HEK293 (cell line): ENCODE data around the gene FILIP1.

ENCODE experiments used
- ELK4 ChIP-seq: IDR thresholded peaks from 2 replicates; pipeline ENCODE4 v1.6.1; 2011; ENCODE audit warnings: mild to moderate bottlenecking, low read depth, low read length, borderline replicate concordance
- GFI1B ChIP-seq: fragments of 450-650 bp; formaldehyde crosslinking; IDR thresholded peaks from 2 replicates; pipeline ENCODE4 v1.5.1; 2016; ENCODE audit warnings: missing biosample characterization, missing genetic modification characterization
- GLIS2 ChIP-seq: fragments of 450-650 bp; formaldehyde crosslinking; IDR thresholded peaks from 2 replicates; pipeline ENCODE4 v1.5.1; 2016; ENCODE audit warnings: missing biosample characterization, missing genetic modification characterization
- INSM2 ChIP-seq: fragments of 450-650 bp; formaldehyde crosslinking; IDR thresholded peaks from 2 replicates; pipeline ENCODE4 v1.5.1; 2016; ENCODE audit warnings: missing biosample characterization, missing genetic modification characterization
- KLF10 ChIP-seq: fragments of 450-650 bp; IDR thresholded peaks from 2 replicates; pipeline ENCODE4 v1.5.1; 2018; ENCODE audit warnings: missing biosample characterization, mild to moderate bottlenecking, missing genetic modification characterization
- PBX3 ChIP-seq: sonication (generic); formaldehyde crosslinking; IDR thresholded peaks from 2 replicates; pipeline ENCODE4 v1.8.1; 2022; ENCODE audit warnings: mild to moderate bottlenecking, moderate library complexity, missing genetic modification reagents
- SCRT2 ChIP-seq: fragments of 450-650 bp; formaldehyde crosslinking; IDR thresholded peaks from 2 replicates; pipeline ENCODE4 v1.5.1; 2016; ENCODE audit warnings: missing biosample characterization, missing genetic modification characterization
- TRIM28 ChIP-seq: IDR thresholded peaks from 2 replicates; pipeline ENCODE4 v1.6.1; 2011; ENCODE audit warnings: low read length, control low read depth, borderline replicate concordance
- ZBTB21 ChIP-seq: fragments of 450-650 bp; formaldehyde crosslinking; IDR thresholded peaks from 2 replicates; pipeline ENCODE4 v1.5.1; 2017; ENCODE audit warnings: missing biosample characterization, missing genetic modification characterization
- ZBTB26 ChIP-seq: fragments of 450-650 bp; formaldehyde crosslinking; optimal IDR thresholded peaks from 2 replicates; pipeline ENCODE3; 2016; ENCODE audit warnings: missing biosample characterization, mild to moderate bottlenecking, missing genetic modification characterization
- ZBTB49 ChIP-seq: fragments of 450-650 bp; formaldehyde crosslinking; IDR thresholded peaks from 2 replicates; pipeline ENCODE4 v1.5.1; 2016; ENCODE audit warnings: missing biosample characterization, missing genetic modification characterization, low read depth
- ZNF148 ChIP-seq: fragments of 450-650 bp; formaldehyde crosslinking; IDR thresholded peaks from 2 replicates; pipeline ENCODE4 v1.5.0; 2017; ENCODE audit warnings: missing biosample characterization, missing genetic modification characterization, borderline replicate concordance
- ZNF19 ChIP-seq: fragments of 450-650 bp; formaldehyde crosslinking; IDR thresholded peaks from 2 replicates; pipeline ENCODE4; 2016; ENCODE audit warnings: missing biosample characterization, missing genetic modification characterization, low read depth
- ZNF324 ChIP-seq: fragments of 450-650 bp; formaldehyde crosslinking; IDR thresholded peaks from 2 replicates; pipeline ENCODE4 v1.5.1; 2016; ENCODE audit warnings: missing biosample characterization, missing genetic modification characterization
- ZNF335 ChIP-seq: fragments of 450-650 bp; formaldehyde crosslinking; conservative IDR thresholded peaks from 2 replicates; pipeline ENCODE4 v1.5.1; 2016; ENCODE audit warnings: missing biosample characterization, missing genetic modification characterization
- ZNF354C ChIP-seq: fragments of 450-650 bp; formaldehyde crosslinking; IDR thresholded peaks from 2 replicates; pipeline ENCODE4 v1.5.1; 2016; ENCODE audit warnings: missing biosample characterization, missing genetic modification characterization, low read depth, borderline replicate concordance
- ZNF366 ChIP-seq: fragments of 450-650 bp; formaldehyde crosslinking; conservative IDR thresholded peaks from 2 replicates; pipeline ENCODE4 v1.5.1; 2016; ENCODE audit warnings: missing biosample characterization, missing genetic modification characterization
- ZNF473 ChIP-seq: fragments of 450-650 bp; formaldehyde crosslinking; IDR thresholded peaks from 2 replicates; pipeline ENCODE4 v1.5.1; 2017; ENCODE audit warnings: missing biosample characterization, missing genetic modification characterization
- ZNF549 ChIP-seq: fragments of 450-650 bp; IDR thresholded peaks from 2 replicates; pipeline ENCODE4 v1.5.1; 2018; ENCODE audit warnings: missing biosample characterization, missing genetic modification characterization, mild to moderate bottlenecking, inconsistent platforms, moderate library complexity
- ZNF596 ChIP-seq: fragments of 450-650 bp; IDR thresholded peaks from 2 replicates; pipeline ENCODE4 v1.5.0; 2018; ENCODE audit warnings: missing biosample characterization, mild to moderate bottlenecking, missing genetic modification characterization, moderate library complexity
- ZNF621 ChIP-seq: fragments of 450-650 bp; formaldehyde crosslinking; IDR thresholded peaks from 2 replicates; pipeline ENCODE4 v1.5.1; 2017; ENCODE audit warnings: missing biosample characterization, missing genetic modification characterization
- ZNF645 ChIP-seq: fragments of 450-650 bp; formaldehyde crosslinking; IDR thresholded peaks from 2 replicates; pipeline ENCODE4; 2016; ENCODE audit warnings: missing biosample characterization, missing genetic modification characterization
- ZNF670 ChIP-seq: fragments of 450-650 bp; formaldehyde crosslinking; IDR thresholded peaks from 2 replicates; pipeline ENCODE4 v1.5.1; 2016; ENCODE audit warnings: missing biosample characterization, missing genetic modification characterization, low read depth
- ZNF677 ChIP-seq: fragments of 450-650 bp; IDR thresholded peaks from 2 replicates; pipeline ENCODE4 v1.5.0; 2018; ENCODE audit warnings: missing biosample characterization, mild to moderate bottlenecking, missing genetic modification characterization, moderate library complexity
- ZNF776 ChIP-seq: fragments of 450-650 bp; formaldehyde crosslinking; IDR thresholded peaks from 2 replicates; pipeline ENCODE4 v1.5.0; 2017; ENCODE audit warnings: missing biosample characterization, missing genetic modification characterization, borderline replicate concordance
- ZNF792 ChIP-seq: fragments of 450-650 bp; formaldehyde crosslinking; IDR thresholded peaks from 2 replicates; pipeline ENCODE4 v1.5.1; 2016; ENCODE audit warnings: missing biosample characterization, missing genetic modification characterization
- ZSCAN30 ChIP-seq: fragments of 450-650 bp; IDR thresholded peaks from 2 replicates; pipeline ENCODE4 v1.5.1; 2018; ENCODE audit warnings: missing biosample characterization, mild to moderate bottlenecking, missing genetic modification characterization, moderate library complexity

The FILIP1 gene

GRCh38 chr6:75412969-75413662, 80.5 kb downstream of the FILIP1 start (continued):
- TF ChIP-seq ZBTB26 (no peak), ZNF324 (tag by site-specific recombination) (no peak), ZNF596 (tag by site-specific recombination) (no peak), ZNF354C (tag by site-specific recombination) (no peak), GLIS2 (tag by site-specific recombination) (no peak), TRIM28 (peak; percentile 68; the same call in 1 of the 2 replicates), INSM2 (tag by site-specific recombination) (peak; percentile 77), ZNF19 (tag by site-specific recombination) (no peak), ZNF621 (no peak), ZNF335 (tag by site-specific recombination) (peak; percentile 44), ZNF776 (tag by site-specific recombination) (no peak), ZSCAN30 (tag by site-specific recombination) (no peak), ZNF645 (tag by site-specific recombination) (no peak), ZNF677 (tag by site-specific recombination) (no peak), ZNF670 (no peak), SCRT2 (tag by site-specific recombination) (no peak), ZNF473 (tag by site-specific recombination) (no peak), ZBTB49 (tag by site-specific recombination) (no peak), ELK4 (no peak), GFI1B (tag by site-specific recombination) (peak; percentile 89; the same call in 1 of the 2 replicates), KLF10 (peak; percentile 76), ZNF792 (tag by site-specific recombination) (peak; percentile 60; the same call in 1 of the 2 replicates), ZNF549 (tag by site-specific recombination) (no peak), PBX3 (CRISPR knock-in tag) (no peak), ZNF148 (0 out of 2 replicates have a peak, but pooled peaks have one; percentile 41), ZNF366 (tag by site-specific recombination) (peak; percentile 78), ZBTB21 (tag by site-specific recombination) (peak; percentile 83)
